HG02610 (cell line): ENCODE results near the gene TXNL4A.
"Not testable (repeated sequence)": the region's sequence is repeated elsewhere in the genome, so short reads cannot be mapped to it uniquely, and the experiment has no call there.

Experiments
- ATAC-seq: cut with Tn5 transposase; IDR thresholded peaks from one replicate; pipeline ENCODE4 v1.9.1; 2021; ENCODE audit warnings: mild to moderate bottlenecking, moderate library complexity; ENCODE audit not compliant: unreplicated experiment

The TXNL4A gene, protein sequence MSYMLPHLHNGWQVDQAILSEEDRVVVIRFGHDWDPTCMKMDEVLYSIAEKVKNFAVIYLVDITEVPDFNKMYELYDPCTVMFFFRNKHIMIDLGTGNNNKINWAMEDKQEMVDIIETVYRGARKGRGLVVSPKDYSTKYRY

DNA sequence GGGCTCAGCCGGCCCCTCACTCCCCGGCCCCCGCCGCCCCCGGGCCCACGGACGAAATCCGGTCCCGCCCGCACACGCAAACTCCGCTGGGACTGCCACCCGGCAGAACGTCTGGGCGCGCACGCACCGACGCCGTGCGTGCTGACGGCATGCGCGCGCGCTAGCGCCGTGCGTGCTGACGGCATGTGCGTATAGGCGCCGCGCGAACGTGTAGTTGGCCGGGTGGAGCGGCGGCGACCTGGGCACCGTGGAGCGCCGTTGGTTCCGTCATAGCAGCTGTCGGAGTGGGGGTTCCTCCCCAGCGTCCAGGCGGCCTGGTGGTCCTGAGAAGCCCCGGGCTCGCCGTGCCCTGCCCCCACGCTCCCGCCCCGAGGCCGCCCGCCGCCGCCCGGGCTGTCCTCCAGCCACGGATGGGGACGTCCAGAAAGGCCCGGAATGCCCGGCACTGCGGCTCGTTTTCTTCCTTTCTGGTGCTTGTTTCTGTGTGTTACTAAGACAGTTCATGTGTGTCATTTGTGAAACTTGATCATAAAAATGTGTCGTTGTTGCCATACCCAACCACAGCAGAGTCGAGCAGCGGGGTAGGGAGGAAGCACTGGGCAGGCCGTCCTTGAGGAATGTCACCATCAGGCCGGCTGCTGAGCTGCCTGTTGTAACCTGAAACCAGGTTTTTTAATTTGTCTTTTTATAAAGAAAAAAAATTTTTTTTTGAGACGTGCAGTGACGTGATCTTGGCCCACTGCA lies at the start of gene TXNL4A:
TXNL4A (minus strand) TSS at position 113 of the 744 bp plus-strand sequence. CDS start 171 bp downstream, outside the sequence.
- peak; percentile 96 for ATAC-seq

- ATAC-seq = no peak
These were observed 48.9 kb upstream of the TXNL4A start for GRCh38 chr18:80037300-80037699.

- no peak for ATAC-seq
These were observed 47.6 kb upstream of the TXNL4A start for GRCh38 chr18:80035997-80036396.

- no peak for ATAC-seq
These were observed 46.6 kb upstream of the TXNL4A start for GRCh38 chr18:80034852-80035406.

GRCh38 chr18:80034068-80034851 lies 45.9 kb upstream of the TXNL4A start, which contains the start of gene RBFA:
Gene RBFA (plus strand): TSS chr18:80034434. CDS start chr18:80034496, 62 bp downstream.
- peak; percentile 75 for ATAC-seq

- ATAC-seq = peak; percentile 43
These were observed 45.1 kb upstream of the TXNL4A start for GRCh38 chr18:80033181-80034067.

DNA sequence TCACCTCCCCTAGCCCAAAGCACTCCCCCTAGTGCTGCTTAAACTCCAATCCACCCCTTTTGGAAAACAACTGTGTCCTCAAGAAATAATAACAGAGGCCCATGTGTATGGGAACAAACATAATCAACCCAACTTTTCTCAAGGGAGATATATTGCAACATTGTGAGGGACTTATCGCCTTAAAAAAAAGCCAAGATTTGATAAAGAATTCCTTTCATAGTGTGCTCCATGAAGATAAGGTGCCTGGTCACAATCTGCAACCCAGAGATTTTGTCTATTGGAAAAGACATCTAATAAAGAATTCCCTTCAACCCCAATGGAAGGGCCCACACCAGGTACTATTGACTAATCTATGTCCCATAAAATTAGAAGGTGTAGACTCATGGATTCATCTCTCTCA lies 41.3 kb upstream of the TXNL4A start:
- no peak for ATAC-seq

DNA sequence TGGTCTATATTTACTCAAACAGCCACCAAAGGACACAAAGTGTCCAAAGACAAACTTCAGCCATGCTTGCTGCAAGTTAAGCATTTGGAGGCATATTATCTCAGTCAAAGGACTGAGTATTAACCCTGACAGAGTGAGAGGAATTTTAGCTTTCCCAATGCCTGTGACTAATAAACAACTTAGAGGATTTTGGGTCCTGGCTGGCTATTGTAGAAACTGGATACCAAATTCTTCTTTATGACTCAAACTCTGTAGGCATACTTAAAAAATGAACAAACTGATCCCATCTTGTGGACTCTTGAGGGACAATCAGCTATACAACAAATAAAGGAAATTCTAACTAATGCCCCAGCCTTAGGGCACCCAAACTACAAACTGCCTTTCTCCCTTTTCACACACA lies 39.4 kb upstream of the TXNL4A start:
- not testable (repeated sequence) for ATAC-seq

GRCh38 chr18:80026363-80026762 lies 38.0 kb upstream of the TXNL4A start:
- ATAC-seq = no peak

- ATAC-seq = no peak
These were observed 34.8 kb upstream of the TXNL4A start for GRCh38 chr18:80023173-80023572.

GRCh38 chr18:80022613-80023012 lies 34.2 kb upstream of the TXNL4A start:
- ATAC-seq = no peak

DNA sequence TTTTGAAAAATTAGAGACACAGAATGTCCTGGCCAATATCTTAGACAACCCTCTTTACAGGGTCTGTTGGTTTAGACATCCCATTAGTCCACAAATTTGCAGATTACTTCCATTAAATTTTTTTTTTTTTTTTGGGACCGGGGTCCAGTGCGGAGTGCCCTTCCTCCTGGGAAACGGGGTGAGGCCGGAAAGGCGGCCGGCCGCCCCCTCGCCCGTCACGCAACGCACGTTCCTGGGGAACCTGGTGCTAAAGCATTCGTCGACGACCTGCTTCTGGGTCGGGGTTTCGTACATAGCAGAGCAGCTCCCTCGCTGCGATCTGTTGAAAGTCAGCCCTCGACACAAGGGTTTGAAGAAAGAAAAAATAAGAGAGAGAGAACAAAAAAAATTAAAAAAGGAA lies 24.4 kb upstream of the TXNL4A start:
- ATAC-seq = no peak

GRCh38 chr18:80011496-80012137 lies 23.3 kb upstream of the TXNL4A start:
- not testable (repeated sequence) for ATAC-seq

DNA sequence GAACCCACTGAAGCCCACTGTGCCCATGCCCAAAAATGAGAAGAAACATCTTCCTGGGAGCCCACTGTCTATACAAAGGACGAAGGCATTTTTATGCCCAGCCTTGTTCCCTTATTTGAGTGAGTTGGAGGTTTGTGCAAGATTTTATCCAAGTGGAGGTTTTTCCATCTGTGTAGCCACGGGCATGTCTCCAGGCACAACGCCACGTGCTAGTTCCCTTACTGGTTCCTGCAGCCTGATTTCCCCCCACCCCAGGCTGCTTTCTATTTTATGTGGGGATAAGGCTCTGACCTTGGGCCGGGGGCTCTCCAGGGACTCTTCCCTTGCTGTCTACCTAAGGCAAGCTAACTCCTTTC lies 22.2 kb upstream of the TXNL4A start:
- ATAC-seq = no peak

DNA sequence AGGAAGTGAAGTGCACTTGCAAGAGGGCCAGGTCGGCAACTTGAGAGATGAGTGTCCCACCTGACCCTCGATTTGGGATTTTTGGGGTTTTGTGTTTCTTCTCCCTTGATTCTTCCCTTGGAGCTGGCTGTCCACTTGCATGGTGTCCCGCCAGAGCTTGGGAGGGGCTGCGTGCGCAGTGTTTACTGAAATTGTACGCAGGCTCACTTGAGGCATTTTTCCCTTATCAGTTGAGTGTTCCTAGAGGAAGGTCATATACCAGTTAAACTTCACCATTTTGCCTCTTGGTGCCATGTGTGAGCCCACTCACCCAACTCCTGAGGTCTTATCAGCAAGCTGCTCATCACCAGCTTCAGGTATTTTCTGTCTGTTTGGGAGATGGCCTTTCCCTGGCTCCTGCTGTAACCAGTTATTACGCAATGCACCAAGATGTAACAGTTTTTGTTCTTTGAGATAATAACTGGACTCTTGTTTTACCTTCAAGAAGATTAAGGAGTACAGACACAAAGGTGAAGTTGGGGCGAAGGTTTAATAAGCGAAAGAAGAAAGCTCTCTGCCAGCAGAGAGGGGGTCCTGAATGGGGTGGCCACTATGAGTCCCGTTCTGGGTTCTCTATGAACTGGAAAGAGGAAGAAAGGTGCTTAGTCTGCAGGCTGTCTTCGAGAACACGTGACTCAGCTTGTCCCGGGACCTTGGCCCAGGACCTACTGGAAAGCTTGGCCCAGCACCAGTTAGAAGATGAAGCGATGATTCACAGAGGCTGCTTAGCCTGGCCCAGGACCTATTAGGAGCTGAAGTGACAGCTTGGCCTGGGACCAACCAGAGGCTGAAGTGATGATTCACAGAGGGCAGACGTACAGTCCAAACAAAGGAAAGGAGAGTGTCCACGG lies 21.5 kb upstream of the TXNL4A start:
- no peak for ATAC-seq

GRCh38 chr18:80006724-80007123 lies 18.4 kb upstream of the TXNL4A start:
- ATAC-seq = no peak

GRCh38 chr18:80004600-80005342 lies 16.4 kb upstream of the TXNL4A start:
- no peak for ATAC-seq

DNA sequence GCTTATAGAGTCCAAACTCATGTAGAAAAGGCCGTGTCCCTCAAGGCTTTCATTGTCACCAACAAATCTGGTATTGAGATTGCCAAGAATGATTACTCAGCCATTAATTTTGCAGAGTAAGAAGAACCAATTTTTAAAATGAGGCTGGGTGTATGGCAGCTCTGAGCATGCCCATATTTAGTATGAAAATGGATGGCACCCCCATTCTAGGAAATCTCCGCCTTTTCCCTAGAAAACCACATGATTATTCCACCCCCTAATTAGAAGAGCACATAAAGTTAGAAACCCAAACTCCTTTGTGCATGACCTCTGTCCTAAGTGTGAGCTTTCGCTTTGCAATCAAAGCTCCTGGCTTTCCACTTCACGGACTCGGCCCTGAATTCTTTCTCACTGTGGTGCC lies 14.1 kb upstream of the TXNL4A start:
- ATAC-seq = no peak
